Suprapubic skin (tissue), 4 donors: ENCODE measurements around the gene NUDCD2.

Experiments
- CTCF ChIP-seq, 2 donors: fragments of 200-600 bp in 1 of 2; fragments of 450-650 bp in 1 of 2; sonication (generic) in 1 of 2; IDR thresholded peaks; one replicate each; pipeline ENCODE4 v1.5.1; 2016 to 2019; ENCODE audit warnings: antibody characterized with exemption in 2 of 2, mild to moderate bottlenecking in 1 of 2, moderate library complexity in 1 of 2
- EP300 ChIP-seq: sonication (generic); formaldehyde crosslinking; IDR thresholded peaks from one replicate; pipeline ENCODE4 v1.6.1; 2017; ENCODE audit warnings: antibody characterized with exemption
- POLR2A ChIP-seq, 2 donors: fragments of 450-650 bp; IDR thresholded peaks; one replicate each; pipeline ENCODE4 v1.6.1; 2017; ENCODE audit warnings: antibody characterized with exemption in 2 of 2, mild to moderate bottlenecking in 2 of 2, moderate library complexity in 2 of 2
- POLR2AphosphoS5 ChIP-seq, 3 donors: sonication (generic); formaldehyde crosslinking; IDR thresholded peaks; one replicate each; pipeline ENCODE4 v1.6.1; 2017; ENCODE audit warnings: antibody characterized with exemption in 3 of 3

GRCh38 chr5:163478982-163479271 lies 19.0 kb upstream of the NUDCD2 start:
- TF ChIP-seq CTCF (IDR thresholded peaks at IDR 0.05) = no peak
- no peak for TF ChIP-seq POLR2AphosphoS5 (IDR thresholded peaks at IDR 0.05)
- TF ChIP-seq POLR2A (IDR thresholded peaks at IDR 0.05) = no peak
- no peak for TF ChIP-seq EP300
